NCI-H1105 treated with DMSO at 0.1 percent for 48 hours (cell line): Measurements from ENCODE around the gene DDX1.
"Not testable (repeated sequence)": the region's sequence is repeated elsewhere in the genome, so short reads cannot be mapped to it uniquely, and the experiment has no call there.

Experiments used
- DNase-seq: peaks from one replicate; lab custom pipeline; 2025; lab: John Stamatoyannopoulos, UW

The DDX1 gene

DNA sequence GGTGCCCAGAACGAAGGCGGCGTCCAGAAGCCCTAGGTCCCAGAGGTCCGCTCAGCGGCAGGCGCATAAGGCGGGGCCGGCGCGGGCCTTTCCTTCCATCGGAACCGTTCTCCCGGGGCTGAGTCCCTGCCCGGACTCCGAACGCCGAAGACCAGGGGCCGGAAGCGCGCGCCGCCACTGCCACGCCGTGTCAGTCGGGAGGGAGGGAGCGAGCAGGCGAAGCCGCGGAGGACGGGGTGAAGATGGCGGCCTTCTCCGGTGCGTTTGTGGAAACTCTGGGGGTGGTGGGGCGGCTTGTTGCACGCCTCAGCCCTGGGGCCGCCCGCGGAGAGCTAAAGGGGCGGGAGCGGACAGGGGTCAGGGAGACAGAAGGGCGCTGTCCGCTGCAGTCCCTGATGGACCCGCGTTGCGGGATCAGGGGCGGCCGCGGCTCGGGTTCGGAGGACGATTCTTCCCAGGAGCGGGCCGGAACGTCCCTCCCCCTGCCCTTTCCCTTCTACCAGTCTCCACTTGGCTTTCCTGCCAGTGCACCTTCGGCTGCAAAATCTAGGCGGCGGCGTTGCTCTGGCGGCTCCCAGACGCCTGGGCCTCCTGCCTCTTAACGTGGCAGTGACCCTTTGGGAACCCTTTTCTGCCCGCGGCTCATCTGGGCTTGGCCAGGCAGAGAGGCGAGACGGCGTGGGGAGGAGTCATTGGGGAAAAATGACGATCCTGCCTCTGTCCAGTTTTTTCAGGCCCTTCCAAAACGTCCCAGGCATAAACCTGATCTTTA lies at the start of gene DDX1:
TSS of gene DDX1 (plus strand) at position 177 of the 772 bp plus-strand sequence. CDS start at position 243, 66 bp downstream.
- DNase-seq = peak; percentile 66

DNA sequence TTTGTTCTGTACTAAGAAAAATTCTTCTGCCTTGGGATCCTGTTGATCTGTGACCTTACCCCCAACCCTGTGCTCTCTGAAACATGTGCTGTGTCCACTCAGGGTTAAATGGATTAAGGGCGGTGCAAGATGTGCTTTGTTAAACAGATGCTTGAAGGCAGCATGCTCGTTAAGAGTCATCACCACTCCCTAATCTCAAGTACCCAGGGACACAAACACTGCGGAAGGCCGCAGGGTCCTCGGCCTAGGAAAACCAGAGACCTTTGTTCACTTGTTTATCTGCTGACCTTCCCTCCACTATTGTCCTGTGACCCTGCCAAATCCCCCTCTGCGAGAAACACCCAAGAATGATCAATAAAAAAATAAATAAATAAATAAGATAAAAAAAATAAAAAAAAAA lies 49.4 kb upstream of the DDX1 start:
- not testable (repeated sequence) for DNase-seq

DNA sequence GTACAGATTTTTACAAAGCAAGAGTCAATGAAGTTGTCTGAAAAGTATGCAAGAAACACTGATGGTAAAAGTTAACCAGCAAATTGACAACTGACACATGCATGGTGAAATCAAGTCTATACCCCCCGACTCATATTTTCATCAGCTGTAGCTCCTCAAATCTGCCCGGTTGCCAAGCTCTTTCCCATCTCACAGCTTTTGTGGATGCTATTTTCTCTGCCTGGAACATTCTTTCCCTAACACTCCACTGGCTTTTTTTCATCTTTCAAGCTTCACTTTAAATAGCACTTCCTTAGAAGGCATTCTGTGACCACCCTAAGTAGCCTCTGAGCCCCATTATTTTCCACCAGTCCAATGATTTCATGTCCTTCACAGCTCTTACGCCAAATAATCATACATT lies 48.6 kb upstream of the DDX1 start:
- no peak for DNase-seq

DNA sequence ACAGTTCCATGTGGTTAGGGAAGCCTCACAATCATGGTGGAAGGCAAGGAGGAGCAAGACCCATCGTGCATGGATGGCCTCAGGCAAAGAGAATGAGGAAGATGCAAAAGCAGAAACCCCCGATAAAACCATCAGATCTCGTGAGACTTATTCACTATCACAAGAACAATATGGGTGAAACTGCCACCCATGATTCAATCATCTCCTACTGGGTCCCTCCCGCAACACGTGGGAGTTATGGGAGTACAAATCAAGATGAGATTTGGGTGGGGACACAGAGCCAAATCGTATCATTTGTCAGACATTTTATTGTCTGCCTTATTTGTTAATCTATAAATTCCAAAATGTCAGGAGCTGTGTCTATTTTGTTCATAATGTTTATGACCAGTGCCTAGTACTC lies 48.1 kb upstream of the DDX1 start:
- no peak for DNase-seq

DNA sequence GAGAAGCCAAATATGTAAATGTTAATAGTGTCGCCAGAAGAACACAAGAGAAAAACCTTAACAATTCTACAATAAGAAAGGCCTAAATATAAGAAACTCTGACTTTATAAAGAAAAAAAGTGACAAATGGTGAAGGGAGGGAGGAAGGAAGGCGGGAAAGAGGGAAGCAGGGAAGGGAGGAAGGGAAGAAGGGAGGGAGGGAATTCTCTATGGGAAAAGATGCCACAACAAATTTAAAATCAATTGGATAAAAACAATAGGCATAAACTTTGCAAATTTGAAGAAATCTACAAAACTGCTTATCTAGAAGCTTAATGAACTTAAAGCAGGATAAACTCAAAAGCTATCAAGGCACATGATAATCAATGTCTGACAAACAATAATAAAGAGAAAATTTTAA lies 47.4 kb upstream of the DDX1 start:
- no peak for DNase-seq

DNA sequence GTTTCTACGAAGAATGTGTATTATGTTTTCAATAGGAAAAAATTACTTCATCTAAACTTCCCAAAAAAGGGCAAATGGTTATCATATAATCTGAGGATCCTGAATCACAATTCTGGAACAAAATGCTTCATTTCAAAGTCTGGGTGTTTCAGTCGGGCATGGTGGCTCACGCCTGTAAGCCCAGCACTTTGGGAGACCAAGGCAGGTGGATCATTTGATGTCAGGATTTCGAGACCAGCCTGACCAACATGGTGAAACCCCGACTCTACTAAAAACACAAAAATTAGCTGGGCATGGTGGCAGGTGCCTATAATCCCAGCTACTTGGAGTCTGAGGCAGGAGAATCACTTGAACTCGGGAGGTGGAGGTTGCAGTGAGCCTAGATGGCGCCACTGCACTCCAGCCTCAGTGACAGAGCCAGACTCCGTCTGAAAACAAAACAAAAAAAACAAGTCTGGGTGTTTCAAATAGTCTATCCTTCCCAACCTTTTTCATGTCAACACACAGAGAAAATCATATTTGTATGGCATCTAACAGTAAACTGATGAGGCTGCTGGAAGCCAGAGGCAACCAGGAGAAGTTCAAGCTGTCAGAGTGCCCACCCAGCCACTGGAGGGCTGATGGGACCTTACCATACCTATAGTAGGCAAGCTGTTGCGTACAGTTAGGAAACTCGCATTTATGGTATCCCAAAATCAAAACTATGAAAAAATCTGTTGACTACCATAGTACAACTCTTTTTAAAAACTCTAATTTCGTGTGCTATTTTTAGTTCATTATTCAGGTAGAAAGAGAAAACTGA lies 45.2 kb upstream of the DDX1 start:
- DNase-seq = no peak

DNA sequence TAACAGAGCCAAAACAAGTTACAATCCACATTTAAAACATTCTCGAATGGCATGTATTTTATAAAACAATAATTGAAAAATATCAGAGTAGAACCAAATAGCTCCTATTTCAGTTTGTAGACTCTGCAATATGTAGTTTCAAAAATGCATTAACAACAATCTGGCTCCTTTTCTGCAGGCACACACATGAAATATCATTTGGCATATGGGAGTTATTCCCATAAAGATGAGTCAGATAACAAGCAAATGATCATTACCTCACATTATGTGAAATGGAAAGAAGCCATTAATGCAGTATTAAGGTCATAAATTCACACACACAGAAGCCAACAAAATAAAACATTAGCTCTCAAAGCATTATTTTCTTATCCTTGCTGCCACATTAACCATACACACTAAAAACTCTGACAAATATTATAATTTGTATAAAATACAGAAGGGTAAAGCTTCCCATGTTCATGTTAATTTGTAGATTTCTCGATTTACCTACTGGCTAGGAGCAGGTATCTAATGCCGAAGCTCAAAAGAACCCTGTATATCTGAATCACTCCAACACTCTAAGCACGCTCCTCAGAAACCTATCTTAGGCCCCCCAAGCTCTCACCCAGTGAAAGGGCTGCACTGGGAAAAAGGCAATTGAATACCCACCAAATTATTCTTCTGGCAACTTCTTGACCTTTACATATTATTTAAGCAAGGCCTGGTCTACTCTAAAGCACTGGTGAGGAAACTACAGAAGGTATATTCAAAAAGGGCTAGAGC lies 44.4 kb upstream of the DDX1 start:
- no peak for DNase-seq

DNA sequence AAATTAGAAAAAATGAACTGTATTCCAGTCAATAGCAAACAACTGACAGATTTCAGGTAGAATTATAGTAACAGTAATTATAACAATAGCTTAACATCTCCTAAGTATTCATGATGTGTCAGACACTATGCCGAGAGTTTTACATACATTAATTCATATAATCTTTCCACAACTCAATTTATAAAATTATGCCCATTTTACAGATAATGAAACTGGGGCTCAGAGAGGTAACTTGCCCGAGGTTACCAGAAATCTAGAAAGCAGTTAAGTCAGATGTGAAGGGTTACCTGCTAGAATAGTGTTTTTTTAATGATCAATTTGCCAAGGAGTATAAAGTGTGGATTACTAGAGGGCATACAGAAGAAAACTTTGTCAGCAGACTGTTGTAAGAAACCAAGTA lies 42.7 kb upstream of the DDX1 start:
- no peak for DNase-seq

DNA sequence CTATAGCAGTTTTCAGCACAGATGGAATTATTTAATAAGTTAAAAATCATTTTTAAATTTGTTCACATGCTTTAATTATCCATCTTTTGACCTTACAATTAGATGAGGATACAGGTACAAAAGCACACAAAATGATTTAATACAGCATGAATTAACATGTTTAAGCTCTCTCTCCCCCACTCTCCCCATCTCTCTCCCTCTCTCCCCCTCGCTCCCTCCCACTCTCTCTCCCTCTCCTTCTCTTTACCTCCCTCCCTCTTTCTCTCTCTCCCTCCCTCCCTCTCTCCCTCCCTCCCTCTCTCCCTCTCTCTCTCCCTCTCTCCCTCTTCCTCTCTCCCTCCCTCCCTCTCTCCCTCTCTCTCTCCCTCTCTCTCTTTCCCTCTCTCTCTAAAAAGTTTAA lies 38.1 kb upstream of the DDX1 start:
- no peak for DNase-seq

DNA sequence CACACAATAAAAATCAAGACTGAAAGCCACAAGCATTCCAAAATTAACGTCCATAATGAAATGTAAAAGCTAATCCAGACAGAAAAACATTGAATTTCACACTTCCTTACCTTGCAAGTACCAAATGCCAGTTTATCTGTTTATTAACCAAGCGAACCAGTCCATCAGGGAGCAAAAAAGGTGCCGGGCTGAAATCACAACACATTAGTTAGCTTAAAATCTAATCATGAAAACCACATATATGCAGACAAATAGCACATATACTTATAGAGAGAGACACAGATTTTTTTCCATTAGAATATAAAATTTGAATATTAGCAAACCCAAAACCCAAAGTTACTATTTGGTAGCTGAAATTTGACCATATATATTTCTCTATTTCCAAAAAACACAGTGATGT lies 37.7 kb upstream of the DDX1 start:
- DNase-seq = no peak

DNA sequence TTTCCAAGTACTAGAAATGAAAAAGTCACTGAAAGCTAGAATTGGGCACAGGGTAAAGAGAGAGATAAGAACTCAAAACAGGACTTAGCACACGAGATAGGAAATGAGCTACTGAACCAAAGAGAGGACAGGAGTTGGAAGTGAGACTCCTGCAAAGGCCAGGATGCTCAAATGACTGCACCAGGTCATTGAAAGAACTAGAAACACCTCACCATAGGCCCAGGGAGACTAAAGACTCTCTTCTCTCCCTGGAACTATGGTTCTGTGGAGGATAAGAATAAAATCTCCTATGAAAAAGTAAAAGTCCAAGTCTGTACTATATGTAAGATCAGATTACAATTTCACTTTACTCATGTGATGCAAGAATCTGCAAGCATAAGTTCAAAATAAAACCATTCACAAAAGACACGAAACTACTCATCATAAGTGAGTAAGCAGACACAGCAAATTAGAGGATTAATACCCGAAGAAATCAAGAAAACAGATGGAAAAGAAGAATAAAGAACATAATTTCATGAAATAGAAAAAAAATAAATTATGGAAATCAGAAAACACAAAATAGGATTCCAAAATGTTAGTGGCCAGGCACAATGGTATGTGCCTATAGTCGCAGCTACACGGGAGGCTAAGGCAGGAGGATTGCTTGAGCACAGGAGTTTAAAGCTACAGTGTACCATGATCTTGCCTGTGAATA lies 37.0 kb upstream of the DDX1 start:
- DNase-seq = no peak

DNA sequence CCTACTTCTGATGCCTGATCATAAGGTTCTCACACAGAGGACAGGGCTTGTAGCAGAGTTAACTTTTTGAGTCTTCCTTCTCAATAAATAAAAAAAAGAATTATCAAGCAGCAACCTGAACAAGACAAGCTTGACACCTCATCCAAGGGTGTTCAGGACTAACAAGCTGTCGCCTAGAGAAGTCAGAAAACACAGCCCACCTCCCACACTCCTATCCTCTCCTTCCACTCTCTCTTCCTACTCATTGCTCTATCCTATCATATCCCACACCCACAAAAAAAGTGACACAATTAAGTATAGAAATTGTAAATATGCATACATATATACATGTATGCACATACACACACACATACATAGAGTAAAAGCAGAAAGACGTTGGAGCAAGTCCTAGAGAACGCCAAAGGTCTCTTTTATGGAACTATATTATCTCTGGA lies 35.9 kb upstream of the DDX1 start:
- no peak for DNase-seq

DNA sequence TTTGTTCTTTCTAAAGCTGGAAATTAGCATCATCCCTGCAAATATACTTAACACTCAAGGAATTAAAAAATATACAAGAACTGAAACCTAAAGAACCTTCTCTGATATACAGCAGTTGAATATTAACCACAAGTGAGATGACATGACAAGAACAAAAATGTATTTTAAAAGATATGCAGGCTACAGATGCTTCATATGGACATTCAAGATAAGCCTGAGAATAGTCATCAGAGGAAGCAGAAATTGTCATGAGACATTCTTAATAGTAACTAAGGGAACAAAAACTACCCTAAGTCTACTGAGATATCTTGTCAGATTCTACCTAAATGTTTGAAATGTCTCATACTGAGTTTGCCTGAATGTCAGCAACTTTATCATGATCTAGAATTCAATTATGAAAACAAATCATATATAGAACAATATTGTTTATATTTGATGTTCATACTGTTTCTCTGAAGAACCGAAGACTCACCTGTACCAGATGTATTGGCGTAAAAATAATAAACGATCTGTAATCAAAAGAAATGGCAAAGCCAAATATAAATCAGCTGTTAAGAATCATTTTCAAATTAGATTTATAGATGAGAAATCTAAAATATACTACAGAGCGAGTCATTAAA lies 35.2 kb upstream of the DDX1 start:
- DNase-seq = no peak

DNA sequence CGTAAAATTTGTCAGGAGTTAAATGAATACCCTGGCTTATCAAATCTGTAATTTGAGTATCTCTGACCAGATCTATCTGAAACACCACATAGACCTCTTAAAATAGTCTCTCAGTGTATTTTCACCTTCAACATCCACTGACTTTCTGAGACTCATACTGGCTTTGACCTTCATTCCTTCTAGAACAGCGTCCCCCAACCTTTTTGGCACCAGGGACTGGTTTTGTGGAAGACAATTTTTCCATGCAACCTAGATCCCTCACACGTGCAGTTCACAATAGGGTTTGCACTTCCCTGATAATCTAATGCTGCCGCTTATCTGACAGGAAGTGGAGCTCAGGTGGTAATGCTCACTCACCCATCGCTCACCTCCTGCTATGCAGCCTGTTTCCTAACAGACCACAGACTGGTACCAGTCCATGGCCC lies 33.8 kb upstream of the DDX1 start:
- DNase-seq = no peak

DNA sequence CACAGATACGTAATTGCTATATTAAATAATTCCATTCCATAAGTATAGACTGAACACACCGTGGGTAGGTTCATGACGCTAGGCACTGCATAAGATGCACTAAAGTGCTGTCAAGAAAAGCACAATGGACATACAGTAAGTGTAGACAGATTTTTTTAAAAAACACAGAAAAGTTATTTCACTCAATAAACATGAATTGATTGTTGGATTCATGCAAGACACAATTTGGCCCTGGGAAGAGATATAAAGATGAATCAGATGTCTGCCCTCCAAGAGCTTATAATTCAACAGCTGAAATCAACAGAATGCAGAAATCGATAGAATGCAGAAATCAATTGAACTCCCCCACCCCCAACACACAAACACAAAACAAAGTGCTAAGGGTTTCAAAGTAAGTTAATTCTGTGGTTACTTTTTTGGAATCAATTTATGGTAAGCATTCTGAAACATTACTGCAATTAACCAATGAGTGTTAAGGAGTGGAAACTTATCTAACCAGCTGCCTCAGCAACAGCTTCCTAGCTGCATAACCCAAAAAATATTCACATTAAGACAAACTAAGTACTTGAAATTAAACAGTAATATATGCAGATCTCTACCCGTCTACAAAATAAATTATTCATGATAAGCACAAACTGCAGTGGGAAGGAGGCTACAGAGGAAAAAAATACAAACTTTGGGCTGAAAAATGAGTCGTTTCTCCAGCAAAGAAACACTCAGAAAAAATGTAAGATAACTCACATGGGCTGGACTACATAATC lies 32.1 kb upstream of the DDX1 start:
- no peak for DNase-seq

DNA sequence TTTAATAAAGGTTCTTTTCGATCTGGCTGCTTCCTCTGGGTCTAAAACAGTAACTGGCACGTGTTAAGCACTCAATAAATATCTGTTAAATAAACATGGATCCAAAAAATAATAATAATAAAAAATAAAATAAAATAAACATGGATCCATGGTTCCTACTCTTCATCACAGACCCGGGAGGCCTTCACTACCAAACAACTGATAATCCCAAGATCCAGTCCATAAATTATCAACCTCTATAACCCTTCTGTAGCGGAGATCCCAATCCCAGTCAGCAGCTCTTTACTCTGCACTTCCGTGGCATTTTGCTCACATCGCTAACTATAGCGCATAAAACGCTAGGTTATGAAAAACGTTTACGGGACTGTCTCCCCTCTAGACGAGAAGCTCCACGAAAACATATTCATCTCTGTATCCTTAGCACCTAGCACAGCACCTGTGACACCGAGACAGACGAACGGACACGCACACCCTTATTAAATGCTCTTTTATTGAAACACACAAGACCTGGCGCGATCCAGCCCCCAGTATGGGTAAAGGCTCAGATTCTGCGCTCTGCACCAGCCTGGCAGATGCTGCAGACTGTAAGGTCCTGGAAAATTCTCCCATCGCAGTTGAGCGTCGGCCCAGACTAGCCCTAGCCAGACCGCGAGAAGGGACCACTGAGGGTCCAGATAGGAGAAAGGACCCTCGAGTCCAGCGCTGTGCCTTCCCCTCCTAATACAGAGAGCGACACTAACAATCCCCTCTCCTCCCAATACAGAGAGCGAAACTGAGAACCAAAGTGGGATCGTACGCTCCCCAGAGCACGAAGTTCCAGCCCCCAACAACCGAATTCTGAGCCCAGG lies 31.3 kb upstream of the DDX1 start:
- peak; percentile 42 for DNase-seq

DNA sequence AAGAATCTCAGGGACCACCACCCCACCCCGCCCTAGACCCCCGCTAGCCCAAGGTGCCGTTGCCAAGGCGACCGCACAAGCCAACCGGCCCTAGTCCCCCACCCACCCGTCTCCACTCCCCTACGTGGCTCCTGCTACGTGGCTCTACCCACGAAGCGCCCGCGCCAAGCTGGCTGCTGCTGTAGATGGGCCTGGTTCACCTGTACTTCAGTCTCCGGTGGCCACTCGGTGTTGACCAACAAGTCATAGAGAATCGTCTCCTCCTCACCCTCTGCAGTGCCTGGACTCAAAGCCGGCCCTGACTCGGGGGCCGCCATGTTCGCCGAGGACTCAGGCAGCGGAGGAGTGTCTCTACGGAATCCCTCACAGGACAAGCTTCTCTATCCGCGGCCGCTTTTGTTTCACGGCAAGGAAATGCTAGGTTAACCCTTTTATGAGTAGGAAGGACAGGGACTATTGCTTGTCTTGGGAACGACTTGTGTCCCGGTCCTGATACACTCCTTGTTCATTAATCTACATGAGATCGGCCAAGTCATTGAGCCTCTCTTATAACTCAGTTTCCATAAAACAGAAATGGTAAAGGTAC lies 30.6 kb upstream of the DDX1 start, which contains the start of gene NBAS:
TSS of gene NBAS (minus strand) at position 347 of the 586 bp plus-strand sequence. CDS start at position 317, 30 bp downstream.
- peak; percentile 81 for DNase-seq

DNA sequence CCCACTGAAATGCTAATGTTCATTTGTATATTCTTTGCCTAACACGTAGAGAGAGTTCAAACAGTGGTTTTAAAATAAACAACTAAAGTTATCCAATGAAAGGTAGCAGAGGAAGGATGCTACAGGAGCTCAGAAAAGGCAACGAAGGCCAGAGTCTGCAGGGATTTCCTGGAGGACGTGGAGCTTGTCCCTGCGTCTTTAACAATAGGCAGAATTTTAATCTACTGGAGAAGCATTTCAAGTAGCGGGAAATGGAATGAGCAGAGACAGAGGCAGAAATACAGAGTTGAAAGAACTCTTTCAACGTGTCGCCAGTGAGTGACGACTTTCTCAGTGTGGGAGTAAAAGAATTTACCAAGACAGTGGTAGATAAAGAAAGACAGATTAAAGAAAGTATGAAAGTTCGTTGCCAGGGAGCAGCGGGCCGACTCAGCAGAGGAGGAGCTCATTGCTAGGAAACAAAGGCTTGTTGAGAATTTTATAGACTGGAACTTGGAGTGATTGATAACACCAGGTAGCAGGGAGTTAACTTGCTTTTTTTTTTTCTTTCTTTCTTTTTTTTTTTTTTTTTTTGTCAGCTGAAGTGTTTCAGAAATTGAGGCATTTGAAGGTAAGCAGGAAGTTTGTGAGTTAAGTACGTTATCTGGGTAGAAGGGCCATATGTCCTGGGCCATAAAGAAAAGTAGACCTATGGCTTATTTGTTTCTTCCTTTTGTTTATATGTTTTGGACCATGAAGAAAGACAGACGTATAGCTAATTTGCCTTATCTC lies 29.9 kb upstream of the DDX1 start:
- DNase-seq = peak; percentile 63
